Astrocyte (in vitro differentiated cells and primary cell): Measurements from ENCODE around the gene KRT72.

Experiments
- CTCF ChIP-seq: IDR thresholded peaks from 2 replicates; pipeline ENCODE4 v1.5.1; 2011; ENCODE audit warnings: low read depth, mild to moderate bottlenecking, inconsistent platforms, low read length, moderate library complexity; ENCODE audit not compliant: insufficient read depth
- EZH2 ChIP-seq: IDR thresholded peaks from 2 replicates; pipeline ENCODE4 v1.6.1; 2012; ENCODE audit warnings: mild to moderate bottlenecking, low read length, inconsistent platforms; ENCODE audit not compliant: insufficient read depth

GRCh38 chr12:52600475-52600874 is 788 bp downstream of the KRT72 start:
- TF ChIP-seq CTCF (no peak), EZH2 (no peak)
